HG02970 (cell line): ENCODE results near the gene CPM.

ENCODE experiments used
- ATAC-seq: cut with Tn5 transposase; IDR thresholded peaks from one replicate; pipeline ENCODE4 v1.9.1; 2021; ENCODE audit warnings: mild to moderate bottlenecking, moderate library complexity, moderate number of reproducible peaks; ENCODE audit not compliant: unreplicated experiment, low FRiP score

Gene CPM

DNA sequence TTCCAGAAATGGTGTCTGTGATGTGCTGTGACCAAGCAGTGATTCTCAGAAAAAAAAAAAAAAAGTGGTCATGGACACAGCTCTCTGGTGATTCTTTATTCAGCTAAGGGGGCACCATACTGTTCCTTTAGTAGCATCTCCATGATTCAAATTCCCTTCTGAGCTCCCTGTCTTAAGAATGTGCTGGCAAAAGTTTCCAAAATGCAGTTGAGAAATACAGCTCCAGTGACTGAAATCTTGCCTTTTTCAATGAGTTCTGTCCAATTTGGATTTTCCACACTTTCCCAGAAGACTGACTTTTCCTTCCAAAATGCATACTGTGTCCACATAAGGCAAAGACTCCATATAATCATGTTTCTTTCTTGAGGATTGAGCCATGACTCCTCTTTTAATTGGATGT lies 24.3 kb upstream of the CPM start:
- no peak for ATAC-seq

DNA sequence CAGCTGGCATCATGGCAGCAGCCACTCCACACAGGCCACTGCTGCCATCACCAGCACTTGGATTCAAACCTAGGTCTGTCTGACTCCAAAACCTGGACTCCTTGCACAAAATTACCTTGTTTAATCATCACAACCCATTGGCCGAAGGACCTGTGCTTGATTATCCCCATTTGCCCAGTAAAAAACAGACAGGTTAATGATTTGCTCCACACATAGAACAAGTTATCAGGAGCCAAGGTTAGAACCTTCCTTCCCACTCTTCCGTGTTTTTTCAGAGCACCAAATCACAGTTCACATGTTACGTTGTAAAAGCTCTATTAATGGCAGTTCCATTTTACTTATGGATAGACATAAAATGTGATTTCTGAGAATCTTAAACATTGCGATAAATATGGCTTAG lies 23.5 kb upstream of the CPM start:
- no peak for ATAC-seq

DNA sequence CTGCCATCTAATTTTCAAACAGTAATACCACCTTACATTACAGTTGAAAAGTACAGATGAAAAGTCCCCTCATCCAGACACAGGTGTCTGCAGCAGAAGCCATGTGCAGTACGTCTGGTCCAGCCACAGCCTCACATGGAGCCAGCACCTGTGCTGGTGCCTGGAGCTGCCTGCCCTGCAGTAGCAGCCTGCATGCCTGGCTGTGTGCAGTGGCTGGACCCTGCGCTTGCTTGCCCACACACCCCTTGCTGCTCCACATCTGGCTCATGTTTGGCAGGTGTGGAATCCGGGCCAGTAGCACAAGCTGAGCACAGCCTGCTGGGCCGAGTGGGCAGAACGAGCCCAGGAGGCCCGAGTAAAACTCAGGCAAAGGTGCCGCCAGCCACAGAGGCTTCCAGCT lies 21.8 kb upstream of the CPM start:
- no peak for ATAC-seq

DNA sequence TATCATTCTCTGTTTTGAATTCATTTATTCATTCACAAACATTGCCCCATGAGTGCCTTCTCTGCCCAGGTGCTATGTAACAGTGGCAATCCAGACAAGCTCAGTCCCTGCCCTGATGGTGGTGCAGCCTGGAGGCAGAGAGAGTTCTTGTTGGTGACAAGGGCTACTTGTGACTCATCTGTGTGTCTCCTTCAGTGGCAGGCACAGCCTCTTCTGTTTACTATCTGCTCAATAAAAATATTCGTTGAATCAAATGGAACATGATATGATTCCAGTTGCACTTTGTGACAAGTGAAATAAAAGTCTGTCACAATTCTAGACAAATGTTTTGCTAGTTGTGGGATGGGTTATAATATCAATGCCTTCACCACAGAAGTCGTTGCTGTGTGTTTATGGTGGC lies 20.6 kb upstream of the CPM start:
- ATAC-seq = no peak

DNA sequence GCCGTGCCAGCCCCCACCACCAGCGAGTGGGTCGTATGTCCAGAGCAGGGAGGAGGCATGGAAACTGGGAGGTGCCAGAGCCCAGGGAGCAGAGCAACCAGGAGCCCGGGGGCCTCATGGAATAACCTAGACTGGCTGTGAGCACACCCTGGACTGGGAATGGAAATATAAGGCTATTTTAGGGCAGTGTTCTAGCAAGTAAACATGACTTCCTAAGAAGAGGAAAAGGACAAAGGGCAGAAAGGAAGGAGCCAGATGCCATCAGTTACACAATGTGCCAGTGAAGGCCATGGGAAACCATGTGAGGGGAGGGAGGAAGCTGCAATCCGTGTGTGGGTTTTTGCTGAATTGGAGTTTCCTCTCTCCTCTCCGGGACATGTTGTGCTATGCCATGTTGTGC lies 18.7 kb upstream of the CPM start:
- ATAC-seq = no peak

DNA sequence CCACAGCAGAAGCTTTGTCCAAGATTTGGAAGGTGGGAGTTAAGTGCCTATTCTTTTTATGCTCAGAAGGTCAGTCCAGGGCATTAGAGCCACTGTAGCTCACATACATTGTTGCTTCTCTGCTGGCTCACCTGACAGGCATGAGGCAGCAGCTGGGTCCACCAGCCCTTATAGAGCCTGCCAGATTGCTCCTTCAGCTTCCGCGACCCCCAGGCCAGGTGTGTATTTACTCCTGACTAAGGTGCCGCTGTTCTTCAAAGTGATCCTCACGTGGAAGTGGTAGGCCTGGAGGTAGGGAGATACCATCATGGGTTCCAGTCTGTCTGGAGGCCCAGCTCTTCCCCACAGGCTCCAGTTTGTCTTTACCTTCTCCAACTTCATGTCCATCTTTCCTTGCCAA lies 17.5 kb upstream of the CPM start:
- ATAC-seq = no peak

DNA sequence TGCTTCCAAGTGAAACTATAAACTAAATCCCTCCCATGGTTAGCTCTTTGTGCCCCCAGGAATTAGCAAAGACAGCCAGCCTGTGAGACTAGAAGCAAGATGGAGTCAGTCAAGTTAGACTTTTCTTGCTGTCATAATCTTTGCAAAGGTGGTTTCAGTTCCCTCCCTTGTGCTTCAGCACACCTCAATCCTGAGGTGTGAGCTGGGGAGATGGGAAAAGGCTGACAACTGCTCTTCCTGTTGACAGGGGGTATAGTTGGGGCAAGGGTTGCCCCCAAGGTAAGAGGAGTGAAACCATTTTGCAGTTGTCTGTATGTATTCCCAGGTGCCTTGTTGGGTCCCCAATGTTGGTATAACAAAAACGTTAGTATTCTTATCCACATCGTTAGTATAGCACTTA lies 12.3 kb upstream of the CPM start:
- ATAC-seq = no peak

DNA sequence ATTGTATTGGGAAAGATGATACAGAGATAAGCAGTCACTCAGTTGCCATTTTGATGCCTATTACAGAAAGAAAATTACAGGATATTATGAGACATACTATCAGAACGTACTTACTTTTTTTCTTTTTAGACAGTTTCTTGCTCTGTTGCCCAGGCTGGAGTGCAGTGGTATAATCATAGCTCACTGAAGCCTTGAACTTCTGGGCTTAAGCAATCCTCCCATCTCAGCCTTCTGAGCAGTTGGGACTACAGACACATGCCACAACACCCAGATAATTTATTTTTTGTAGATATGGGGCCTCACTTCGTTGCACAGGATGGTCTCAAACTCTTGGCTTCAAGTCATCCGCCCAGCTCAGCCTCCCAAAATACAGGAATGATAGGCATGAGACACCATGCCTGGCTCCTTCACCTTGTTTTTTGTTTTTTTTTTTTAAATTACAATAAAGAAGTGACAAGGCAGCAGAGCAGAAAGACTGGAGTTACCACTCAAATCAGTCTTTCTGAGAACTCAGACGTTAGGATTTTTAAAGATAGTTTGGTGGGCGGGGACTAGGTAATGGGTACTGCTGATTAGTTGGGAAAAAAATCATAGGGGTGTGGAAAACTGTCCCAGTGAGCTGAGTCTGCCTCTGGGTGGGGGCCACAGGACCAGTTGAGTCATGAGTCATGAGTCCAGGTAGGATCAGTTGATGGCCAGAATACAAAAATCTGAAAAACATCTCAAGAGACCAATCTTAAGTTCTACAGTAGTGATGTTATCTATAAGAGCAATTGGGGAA lies 11.5 kb upstream of the CPM start:
- no peak for ATAC-seq

DNA sequence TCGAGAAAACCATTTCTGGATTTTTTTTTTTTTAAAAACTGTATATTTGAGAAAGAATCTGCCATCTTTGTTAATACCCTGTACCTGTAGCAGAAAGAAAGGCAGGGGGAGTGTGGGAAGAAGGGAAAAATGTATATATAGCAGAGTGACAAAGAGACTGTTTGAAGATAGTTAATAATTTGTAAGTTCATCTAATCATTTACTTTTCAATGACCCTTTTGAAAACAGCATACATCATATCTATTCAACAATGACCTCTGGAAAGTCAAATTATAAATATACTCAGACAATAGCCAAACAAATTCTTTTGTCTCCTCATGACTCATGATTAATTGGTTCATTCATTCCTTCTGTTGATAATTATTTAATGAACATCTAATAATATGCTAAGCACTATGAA lies 10.9 kb upstream of the CPM start:
- ATAC-seq = no peak

DNA sequence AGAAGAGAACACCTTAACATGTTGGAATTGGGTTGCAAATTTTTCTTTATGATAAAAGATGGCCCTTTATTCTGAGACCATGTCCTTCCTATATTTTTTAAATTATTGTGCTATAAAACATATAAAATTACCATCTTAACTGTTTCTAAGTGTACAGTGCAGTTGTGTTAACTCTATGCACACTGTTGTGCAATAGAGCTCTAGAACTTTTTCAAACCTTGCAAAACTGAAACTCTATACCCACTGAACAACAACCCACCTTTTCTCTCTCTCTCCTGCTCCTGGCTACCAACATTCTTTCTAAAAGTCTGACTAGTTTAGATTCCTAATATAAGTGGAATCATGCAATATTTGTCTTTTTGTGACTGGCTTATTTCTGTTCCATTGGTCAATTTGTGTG lies 7.8 kb upstream of the CPM start:
- no peak for ATAC-seq

DNA sequence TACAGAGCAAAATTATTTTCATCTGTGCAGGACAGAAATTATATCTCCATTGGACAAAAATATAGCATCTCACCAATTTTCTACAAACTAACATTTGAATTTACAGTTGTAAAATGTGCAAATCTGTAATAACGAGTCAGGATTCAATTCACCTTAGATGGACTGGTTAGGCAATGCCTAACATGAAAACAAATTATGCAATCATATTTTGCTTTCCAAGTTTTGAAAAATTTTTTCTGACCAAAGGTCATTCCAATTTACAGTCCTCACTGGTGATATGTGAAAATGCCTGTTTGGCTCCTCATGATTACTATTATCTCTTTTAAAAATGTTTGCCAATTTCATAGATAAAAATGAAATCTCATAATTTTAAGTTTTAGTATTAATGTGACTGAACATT lies 6.5 kb upstream of the CPM start:
- no peak for ATAC-seq

DNA sequence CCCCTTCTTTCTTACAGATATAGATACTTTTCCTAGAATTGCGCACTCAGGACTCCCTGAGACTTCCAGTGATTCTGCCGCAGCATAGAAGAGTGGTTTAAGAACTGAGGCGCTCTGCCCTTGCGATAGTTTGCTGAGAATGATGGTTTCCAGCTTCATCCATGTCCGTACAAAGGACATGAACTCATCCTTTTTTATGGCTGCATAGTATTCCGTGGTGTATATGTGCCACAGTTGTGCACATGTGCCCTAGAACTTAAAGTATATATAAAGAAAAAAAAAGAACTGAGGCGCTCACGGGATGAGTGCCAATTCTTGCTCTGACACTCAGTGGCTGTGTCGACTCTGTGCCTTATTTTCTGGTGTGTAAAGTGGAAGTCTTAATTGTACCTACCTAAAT lies 1.4 kb upstream of the CPM start:
- no peak for ATAC-seq

DNA sequence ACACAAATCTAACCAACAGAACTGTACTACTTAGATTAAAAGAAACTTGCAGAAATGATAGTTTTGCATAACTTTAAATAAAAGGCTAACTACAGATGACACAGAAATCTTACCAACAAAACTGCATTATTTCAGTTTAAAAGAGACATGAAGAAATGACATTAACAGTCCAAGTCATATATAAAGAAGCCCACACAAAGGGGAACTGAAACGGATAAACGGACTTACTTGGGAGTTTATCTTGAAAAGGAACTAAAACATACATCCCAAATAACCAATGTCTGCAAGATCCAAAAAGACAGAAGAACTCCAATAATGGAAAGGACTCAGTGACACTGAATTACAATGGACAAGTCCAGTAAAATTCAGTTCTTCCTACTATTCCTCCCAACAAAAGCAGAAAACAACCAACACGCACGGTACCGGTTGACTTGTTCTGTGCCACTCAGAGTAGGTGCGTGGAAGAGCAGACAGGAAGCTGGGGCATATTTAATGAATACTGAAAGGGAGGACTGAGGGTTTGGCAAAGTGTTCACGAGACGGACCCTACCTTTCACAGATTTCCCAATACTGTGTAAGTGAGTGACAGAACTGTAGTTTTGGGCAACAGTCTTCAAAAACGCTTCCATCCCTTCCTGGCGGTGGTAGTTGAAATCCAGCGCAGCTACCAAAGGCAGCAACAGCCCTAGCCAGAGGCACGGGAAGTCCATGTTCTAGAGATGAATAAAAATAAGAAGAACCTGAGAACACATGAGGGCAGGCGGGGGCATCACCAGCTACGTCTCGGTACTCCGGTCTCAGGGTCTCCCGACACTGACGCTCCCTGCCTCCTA lies 627 bp downstream of the CPM start:
- peak; percentile 39 for ATAC-seq

DNA sequence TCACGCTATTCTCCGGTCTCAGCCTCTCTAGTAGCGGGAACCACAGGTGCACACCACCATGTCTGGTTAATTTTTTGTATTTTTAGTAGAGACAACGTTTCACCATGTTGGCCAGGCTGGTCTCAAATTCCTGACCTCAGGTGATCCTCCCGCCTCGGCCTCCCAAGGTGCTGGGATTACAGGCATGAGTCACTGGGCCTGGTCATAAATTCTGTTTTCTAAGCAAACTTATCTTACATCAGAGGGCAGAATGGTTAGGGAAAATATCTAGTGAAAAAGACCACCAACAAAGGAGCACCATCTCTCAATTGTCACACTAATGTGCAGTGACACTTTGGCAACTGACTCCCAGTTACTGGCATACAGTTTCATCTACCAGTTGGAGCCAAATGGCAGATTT lies 2.8 kb downstream of the CPM start:
- no peak for ATAC-seq

DNA sequence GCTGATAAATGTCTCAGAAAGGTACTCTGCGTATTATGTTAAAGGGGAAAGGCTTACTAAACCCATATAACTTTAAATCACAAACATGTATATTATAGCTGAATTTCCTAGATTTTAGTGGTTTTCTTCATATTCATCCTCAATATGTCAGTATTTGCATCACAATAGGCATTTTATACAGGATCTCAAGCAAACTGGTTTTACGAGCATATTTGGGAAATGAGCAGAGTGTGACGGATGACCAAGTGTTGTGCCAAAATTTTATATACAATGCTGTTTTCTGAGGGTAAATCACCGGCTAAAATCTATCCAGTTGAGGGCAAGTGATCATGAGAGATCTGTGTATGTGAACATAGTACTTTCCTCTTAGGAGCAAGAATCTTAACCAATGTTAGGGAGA lies 8.4 kb downstream of the CPM start:
- no peak for ATAC-seq

DNA sequence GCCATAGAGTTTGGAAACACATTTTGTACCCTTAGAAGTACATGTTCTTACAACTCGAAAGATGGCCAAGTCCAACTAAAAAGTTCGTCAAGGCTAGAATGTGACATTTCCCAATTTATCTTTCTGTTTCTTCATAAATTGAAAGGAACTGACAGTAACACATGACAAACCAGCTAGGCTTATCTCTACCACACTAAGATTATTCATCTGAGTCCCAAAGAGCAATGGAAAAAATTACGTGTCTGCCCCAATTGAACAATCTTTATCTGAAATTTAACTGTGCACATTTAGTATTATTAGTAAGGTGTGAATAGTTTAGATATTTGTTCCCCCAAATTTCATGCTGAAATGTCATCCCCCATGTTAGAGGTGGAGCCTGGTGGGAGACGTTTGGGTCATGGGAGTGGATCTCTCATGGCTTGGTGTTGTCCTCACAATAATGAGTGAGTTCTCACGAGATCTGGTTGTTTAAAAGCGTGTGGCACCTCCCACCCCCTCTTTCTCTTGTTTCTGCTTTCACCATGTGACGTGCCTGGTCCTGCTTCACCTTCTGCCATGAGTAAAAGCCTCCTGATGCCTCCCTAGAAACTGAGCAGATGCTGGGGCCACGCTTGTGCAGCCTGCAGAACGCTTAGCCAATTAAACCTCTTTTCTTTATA lies 13.3 kb downstream of the CPM start:
- no peak for ATAC-seq

DNA sequence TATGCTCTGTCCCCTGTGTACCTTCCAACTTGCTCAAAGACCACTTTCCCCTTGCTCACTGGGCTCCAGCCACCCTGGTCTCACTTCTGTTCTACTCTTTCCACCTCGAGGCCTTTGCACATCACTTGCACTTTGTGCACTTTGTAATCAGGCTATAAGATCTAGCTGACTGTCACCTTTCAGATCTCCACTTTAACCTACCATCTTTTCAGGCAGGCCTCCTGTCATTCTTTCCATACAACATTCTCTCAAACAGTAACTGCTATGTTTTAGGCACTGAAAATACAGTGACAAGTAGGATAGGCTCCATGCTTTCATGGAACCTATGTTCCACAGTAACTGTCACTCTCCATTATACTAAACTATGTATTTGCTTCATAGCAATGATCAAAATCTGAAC lies 14.0 kb downstream of the CPM start:
- no peak for ATAC-seq

DNA sequence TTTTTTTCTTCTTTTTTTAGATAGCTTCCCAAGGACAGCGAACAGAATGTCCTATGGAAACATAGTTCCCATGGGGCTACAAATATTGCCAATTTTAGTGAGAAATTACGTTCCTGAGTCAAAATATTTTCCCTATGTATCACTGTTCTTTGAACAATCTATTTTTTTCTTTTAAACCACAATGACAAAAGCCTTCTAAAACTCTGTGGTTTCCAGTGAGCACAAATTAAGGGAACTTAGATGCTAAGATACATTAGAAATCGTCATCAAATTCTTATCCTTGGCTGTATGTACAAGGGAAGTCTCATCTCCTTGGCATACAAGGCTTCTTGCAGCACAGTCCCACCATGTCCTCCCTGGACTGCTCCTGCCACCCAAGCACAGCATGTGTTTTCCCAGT lies 17.9 kb downstream of the CPM start:
- no peak for ATAC-seq

DNA sequence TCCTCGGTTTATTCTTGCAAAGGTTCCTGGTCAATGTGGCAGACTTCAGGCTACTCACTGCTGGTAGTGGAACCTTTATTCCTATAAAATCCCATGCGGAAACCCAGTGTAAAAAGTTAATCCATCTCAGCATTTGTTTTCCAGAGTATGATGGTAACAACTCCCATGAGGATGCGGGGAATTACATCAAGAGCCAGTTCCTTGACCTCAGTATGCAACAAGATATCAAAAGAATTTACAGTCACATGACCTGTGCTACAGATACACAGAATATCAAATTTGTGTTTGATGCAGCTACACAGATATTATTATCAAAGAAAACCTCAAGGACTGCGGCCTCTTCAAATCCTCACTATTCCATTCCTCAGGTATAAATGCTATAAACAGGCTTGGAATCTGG lies 19.3 kb downstream of the CPM start:
- no peak for ATAC-seq

DNA sequence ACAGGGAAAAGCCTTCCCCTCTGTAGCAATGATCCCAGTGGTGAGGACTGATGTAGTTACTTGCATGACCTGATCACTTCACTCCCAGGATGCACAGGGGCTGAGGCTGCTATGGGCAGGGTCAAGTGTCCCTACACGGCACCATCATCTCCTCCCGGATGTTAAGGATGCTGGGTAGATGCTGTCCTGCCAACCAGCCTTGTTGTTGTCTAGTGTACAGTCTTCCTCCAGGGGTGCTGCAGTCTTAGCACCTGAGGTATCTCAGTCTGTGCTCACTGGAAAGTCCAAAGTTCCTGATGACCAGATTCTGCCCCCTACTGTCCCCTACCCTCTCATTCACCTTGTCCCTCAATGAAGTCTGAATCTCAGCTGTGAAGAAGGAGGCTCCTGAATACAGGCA lies 20.1 kb downstream of the CPM start:
- no peak for ATAC-seq

DNA sequence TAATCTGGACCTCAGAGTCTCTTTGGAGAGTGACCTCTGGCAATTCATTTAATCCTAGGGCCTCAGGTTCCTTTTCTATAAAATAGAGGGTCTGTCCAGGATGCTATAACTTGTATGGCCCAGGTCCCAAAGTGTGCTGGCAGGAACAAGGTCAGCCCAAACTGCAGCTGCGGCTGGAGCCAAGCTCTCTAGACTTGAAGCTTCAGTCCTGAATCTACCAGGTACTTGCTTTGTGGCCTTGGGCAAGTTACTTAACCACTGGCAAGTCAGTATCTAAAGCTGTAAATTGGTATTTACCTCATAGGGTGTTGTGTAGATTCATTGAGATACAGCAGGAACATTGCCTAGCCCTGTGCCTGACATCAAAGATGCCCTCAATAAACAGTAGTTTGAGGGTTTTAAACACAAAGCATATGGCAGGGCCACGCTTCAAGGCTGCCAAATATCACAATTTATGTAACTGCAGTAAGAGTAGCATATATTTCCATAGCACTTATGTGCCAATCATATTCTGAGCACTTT lies 21.7 kb downstream of the CPM start:
- no peak for ATAC-seq
